GM06990 (cell line): ENCODE measurements around the gene RRP9.

Source experiments
- DNase-seq: peaks from one replicate; pipeline ENCODE4 v3.0.0-alpha.2; 2011; ENCODE audit not compliant: insufficient read length; ENCODE audit errors: extremely low read depth
- H3K27me3 ChIP-seq: replicated peaks from 2 replicates; pipeline ENCODE4 v1.6.0; 2011; ENCODE audit warnings: low read length; ENCODE audit not compliant: control insufficient read depth, insufficient read depth
- H3K36me3 ChIP-seq: 2 replicates; pipeline ENCODE4 v1.5.1; 2011; ENCODE audit warnings: low read length; ENCODE audit not compliant: control insufficient read depth, insufficient read depth
- H3K4me3 ChIP-seq: replicated peaks from 2 replicates; pipeline ENCODE4 v1.5.1; 2011; ENCODE audit warnings: low read depth, mild to moderate bottlenecking, control low read depth, low read length
- CTCF ChIP-seq: IDR thresholded peaks from 2 replicates; pipeline ENCODE4 v1.5.1; 2011; ENCODE audit warnings: low read length, control low read depth, mild to moderate bottlenecking, inconsistent platforms; ENCODE audit not compliant: insufficient read depth, poor library complexity, severe bottlenecking

The RRP9 gene

GRCh38 chr3:51894939-51895338 is 46.8 kb downstream of the RRP9 start:
- no peak for TF ChIP-seq CTCF
- Histone ChIP-seq H3K27me3 (0 out of 2 replicates have a peak, but pooled peaks cover 1% of the 10 kb centered on the region), H3K36me3 (no peaks in the 10 kb centered on the region), H3K4me3 (no peak overlapping the region)
- DNase-seq, result no peak

GRCh38 chr3:51894391-51894790 is 47.3 kb downstream of the RRP9 start:
- no peak for TF ChIP-seq CTCF
- Histone ChIP-seq H3K36me3 (no peaks in the 10 kb centered on the region), H3K4me3 (no peak overlapping the region), H3K27me3 (0 out of 2 replicates have a peak, but pooled peaks cover 1% of the 10 kb centered on the region)
- no peak for DNase-seq

- TF ChIP-seq CTCF, result no peak
Observed at GRCh38 chr3:51891242-51892039, 50.3 kb downstream of the RRP9 start.

GRCh38 chr3:51888463-51889105 is 53.1 kb downstream of the RRP9 start:
- Histone ChIP-seq H3K27me3 (0 out of 2 replicates have a peak, but pooled peaks cover 1% of the 10 kb centered on the region), H3K4me3 (no peak overlapping the region), H3K36me3 (no peaks in the 10 kb centered on the region)
- TF ChIP-seq CTCF, result no peak
- DNase-seq, result no peak

More at GRCh38 chr3:51891242-51892039, 50.3 kb downstream of the RRP9 start:
- no peak for DNase-seq
- 0 out of 2 replicates have a peak, but pooled peaks cover 1% of the 10 kb centered on the region for H3K27me3 ChIP-seq
- no peak overlapping the region for H3K4me3 ChIP-seq
- no peaks in the 10 kb centered on the region for H3K36me3 ChIP-seq

- no peak for DNase-seq
- Histone ChIP-seq H3K4me3 (no peak overlapping the region), H3K27me3 (no peaks in the 10 kb centered on the region), H3K36me3 (no peaks in the 10 kb centered on the region)
- no peak for TF ChIP-seq CTCF
Observed at GRCh38 chr3:51887620-51888019, 54.1 kb downstream of the RRP9 start.
